Natural killer cell (primary cell): ENCODE results near the gene ENDOU. TPM values are rescaled to one million over a fixed set of nuclear protein-coding genes. Genes with fewer than 3 reads are reported as not detected.

Experiments used
- ATAC-seq, 3 donors: fragments of 150-1000 bp in 2 of 3; fragments of 200-7000 bp in 1 of 3; cut with Tn5 transposase; 1 replicate in 1 of 3; 2 replicates in 2 of 3; pipeline ENCODE4 v1.10.0; 2021; ENCODE audit warnings: mild to moderate bottlenecking in 2 of 3, moderate library complexity in 2 of 3
- DNase-seq, 2 donors: peaks; one replicate each; pipeline versions ENCODE4 v3.0.0 to v3.0.0-alpha.2; 2013 to 2021; ENCODE audit warnings: mixed read lengths in 1 of 2
- H3K27ac ChIP-seq: one replicate; pipeline ENCODE4 v1.5.1; 2013; ENCODE audit warnings: mild to moderate bottlenecking, low read length
- H3K27me3 ChIP-seq: one replicate; pipeline ENCODE4 v1.6.1; 2013; ENCODE audit warnings: low read length; ENCODE audit not compliant: control insufficient read depth, insufficient read depth
- H3K36me3 ChIP-seq: one replicate; pipeline ENCODE4 v1.6.1; 2013; ENCODE audit warnings: low read length; ENCODE audit not compliant: control insufficient read depth, insufficient read depth
- H3K4me1 ChIP-seq: one replicate; pipeline ENCODE4 v1.6.1; 2013; ENCODE audit warnings: low read length; ENCODE audit not compliant: control insufficient read depth, insufficient read depth
- H3K4me3 ChIP-seq: one replicate; pipeline ENCODE4 v1.5.1; 2013; ENCODE audit warnings: low read length
- H3K9me3 ChIP-seq: one replicate; pipeline ENCODE4 v1.6.1; 2013; ENCODE audit warnings: low read length; ENCODE audit not compliant: control insufficient read depth, insufficient read depth
- H3K27ac Mint-ChIP-seq, 2 donors: one replicate each; pipeline ENCODE4 v1.8.0; 2022; ENCODE audit warnings: mild to moderate bottlenecking in 2 of 2, mixed read lengths in 2 of 2, moderate library complexity in 1 of 2
- H3K27me3 Mint-ChIP-seq, 2 donors: one replicate each; pipeline ENCODE4 v1.8.0; 2022; ENCODE audit warnings: low read depth in 2 of 2, mixed read lengths in 2 of 2
- H3K36me3 Mint-ChIP-seq: one replicate; pipeline ENCODE4 v1.8.0; 2022; ENCODE audit warnings: mixed read lengths
- H3K4me1 Mint-ChIP-seq, 2 donors: one replicate each; pipeline ENCODE4 v1.8.0; 2022; ENCODE audit warnings: mixed read lengths in 2 of 2
- H3K4me3 Mint-ChIP-seq: one replicate; pipeline ENCODE4 v1.8.0; 2022; ENCODE audit warnings: mild to moderate bottlenecking, moderate library complexity, mixed read lengths
- H3K9me3 Mint-ChIP-seq, 2 donors: one replicate each; pipeline ENCODE4 v1.8.0; 2022; ENCODE audit warnings: mixed read lengths in 2 of 2
- WGBS: methylation state at CpG from one replicate; pipeline ENCODE4 v1.1.7; 2013; ENCODE audit warnings: missing lambda C conversion rate; ENCODE audit not compliant: insufficient coverage; 5-methylcytosine and 5-hydroxymethylcytosine counted together
- intact Hi-C: fragments of 100-400 bp; cut with micrococcal nuclease; formaldehyde crosslinking; loops from one replicate; pipeline ENCODE4 v1.14.2; 2022
- total RNA-seq, 4 donors: library from RNA; stranded (reverse); fragments of 120-200 nt in 1 of 4; gene quantifications; one replicate each; pipeline versions ENCODE4 v1.2.3 to v1.2.4, GENCODE V29; 2013 to 2022
- TF ChIP-seq, protein P1 (sequence below): fragments of 200-600 bp; IDR thresholded peaks from one replicate; pipeline ENCODE4 v1.8.0; 2022; ENCODE audit warnings: antibody characterized with exemption

The ENDOU gene
- total RNA-seq, 3 donors from 2014 or later (not counting 1 experiment from before 2014, with no cell fraction given): 0.20 to 0.41 (median 0.24) TPM

DNA sequence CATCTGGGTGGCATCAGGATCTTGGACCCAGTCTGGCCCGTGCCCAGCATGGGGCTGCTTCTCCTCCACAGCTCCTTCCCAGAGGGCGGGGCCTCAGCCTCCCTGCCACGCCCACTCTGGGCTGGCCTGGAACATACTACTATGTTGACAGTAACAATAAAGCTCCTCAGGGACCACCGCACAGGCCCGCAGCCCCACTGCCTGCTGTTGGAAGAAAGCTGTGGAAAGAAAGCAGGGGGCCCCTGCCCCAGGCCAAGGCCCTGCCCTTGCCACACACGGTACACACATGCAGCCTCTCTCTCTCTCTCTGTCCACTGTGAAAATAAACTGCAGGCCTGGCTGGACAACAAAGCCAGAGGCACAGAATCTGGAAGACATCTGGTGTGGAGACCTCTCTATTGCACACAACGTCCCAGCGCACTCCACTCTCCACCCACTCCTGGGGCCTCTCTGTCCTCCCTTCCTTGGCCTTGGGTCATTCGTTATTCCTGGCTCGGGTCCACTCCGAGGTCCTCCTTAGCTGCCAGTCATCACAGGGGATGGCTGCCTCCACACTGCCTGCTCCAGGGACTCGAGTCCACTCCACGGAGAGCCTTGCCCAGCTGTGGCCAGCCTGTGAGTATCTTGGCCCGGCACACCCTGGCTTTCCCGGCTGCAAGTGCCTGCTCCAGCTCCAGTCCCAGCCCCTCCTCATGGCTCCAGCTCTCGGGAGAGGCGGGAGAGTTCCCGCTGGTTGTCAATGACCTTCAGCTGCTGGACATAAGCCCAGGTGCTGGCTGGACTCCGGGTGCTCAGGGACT, 11.8 kb upstream of the ENDOU start:
- DNase-seq (no peak), ATAC-seq (no peak)
- H3K9me3 ChIP-seq: no peaks in the 10 kb centered on the region
- Mint-ChIP-seq H3K9me3 (no peaks in the 10 kb centered on the region), H3K27me3 (peaks cover 0 to 4% of the 10 kb centered on the region in 2 donors), H3K4me1 (peaks cover 12 to 27% of the 10 kb centered on the region in 2 donors), H3K4me3 (no peak overlapping the region), H3K27ac (no peak overlapping the region), H3K36me3 (no peaks in the 10 kb centered on the region)
- no peak overlapping the region for H3K4me3 ChIP-seq
- TF ChIP-seq, protein P1, sequence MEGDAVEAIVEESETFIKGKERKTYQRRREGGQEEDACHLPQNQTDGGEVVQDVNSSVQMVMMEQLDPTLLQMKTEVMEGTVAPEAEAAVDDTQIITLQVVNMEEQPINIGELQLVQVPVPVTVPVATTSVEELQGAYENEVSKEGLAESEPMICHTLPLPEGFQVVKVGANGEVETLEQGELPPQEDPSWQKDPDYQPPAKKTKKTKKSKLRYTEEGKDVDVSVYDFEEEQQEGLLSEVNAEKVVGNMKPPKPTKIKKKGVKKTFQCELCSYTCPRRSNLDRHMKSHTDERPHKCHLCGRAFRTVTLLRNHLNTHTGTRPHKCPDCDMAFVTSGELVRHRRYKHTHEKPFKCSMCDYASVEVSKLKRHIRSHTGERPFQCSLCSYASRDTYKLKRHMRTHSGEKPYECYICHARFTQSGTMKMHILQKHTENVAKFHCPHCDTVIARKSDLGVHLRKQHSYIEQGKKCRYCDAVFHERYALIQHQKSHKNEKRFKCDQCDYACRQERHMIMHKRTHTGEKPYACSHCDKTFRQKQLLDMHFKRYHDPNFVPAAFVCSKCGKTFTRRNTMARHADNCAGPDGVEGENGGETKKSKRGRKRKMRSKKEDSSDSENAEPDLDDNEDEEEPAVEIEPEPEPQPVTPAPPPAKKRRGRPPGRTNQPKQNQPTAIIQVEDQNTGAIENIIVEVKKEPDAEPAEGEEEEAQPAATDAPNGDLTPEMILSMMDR: no peak
- intact Hi-C loops: no loop called here
- WGBS: 92% methylated on average over 18 of the region's 19 CpGs
- no peaks in the 10 kb centered on the region for H3K36me3 ChIP-seq
- H3K4me1 ChIP-seq: peaks cover 27% of the 10 kb centered on the region
- H3K27ac ChIP-seq: no peak overlapping the region
- H3K27me3 ChIP-seq: peaks cover 2% of the 10 kb centered on the region

DNA sequence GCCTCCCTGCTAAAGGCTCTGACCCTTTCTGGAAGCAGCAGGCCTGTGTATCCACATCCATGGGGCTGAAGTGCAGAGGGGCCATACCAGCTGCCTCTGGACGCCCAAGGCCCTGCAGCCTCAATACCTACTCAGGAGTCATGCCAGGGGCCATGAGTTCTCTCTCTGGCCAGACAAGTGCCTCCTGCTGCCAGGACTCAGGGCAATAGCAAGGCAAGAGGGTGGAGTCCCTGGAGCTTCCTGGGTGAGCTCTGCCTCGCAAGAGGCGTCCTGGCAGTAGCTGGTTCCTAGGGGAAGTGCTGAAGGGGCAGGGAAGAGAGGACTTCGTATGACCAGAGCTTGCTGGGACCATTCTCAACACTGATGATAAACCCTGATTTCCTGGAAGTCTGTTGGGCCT, 10.9 kb upstream of the ENDOU start:
- H3K4me3 ChIP-seq: no peak overlapping the region
- DNase-seq (no peak), ATAC-seq (no peak)
- H3K27me3 ChIP-seq: peaks cover 2% of the 10 kb centered on the region
- H3K4me3 Mint-ChIP-seq: no peak overlapping the region
- H3K4me1 Mint-ChIP-seq: peaks cover 8 to 23% of the 10 kb centered on the region in 2 donors
- TF ChIP-seq, protein P1: no peak
- H3K36me3 Mint-ChIP-seq: no peaks in the 10 kb centered on the region
- WGBS: 86% methylated on average over 4 of the region's 4 CpGs
- peaks cover 0 to 4% of the 10 kb centered on the region in 2 donors for H3K27me3 Mint-ChIP-seq
- intact Hi-C loops: no loop called here
- H3K27ac Mint-ChIP-seq: no peak overlapping the region
- no peaks in the 10 kb centered on the region for H3K36me3 ChIP-seq
- no peaks in the 10 kb centered on the region for H3K9me3 Mint-ChIP-seq
- H3K9me3 ChIP-seq: no peaks in the 10 kb centered on the region
- no peak overlapping the region for H3K27ac ChIP-seq
- H3K4me1 ChIP-seq: peaks cover 19% of the 10 kb centered on the region

DNA sequence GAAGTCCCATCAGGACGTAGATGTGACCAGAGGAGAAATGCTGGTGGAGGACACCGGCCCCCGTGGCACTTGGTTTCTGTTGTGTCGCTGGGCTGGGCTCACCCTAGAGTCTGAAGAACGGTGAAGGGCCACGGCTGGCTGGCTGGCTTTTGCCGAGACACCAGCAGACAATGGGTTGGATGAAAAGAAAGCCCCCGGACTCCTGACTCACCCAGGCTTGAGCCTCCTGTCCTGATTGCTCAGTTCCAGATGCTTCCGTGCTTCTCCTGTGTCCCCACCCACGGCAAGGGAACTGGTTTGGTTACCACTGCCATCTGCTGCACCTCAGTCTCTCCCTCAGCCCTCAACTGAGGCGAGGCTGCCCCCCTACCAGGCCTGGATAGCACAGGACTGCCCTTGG, 10.4 kb upstream of the ENDOU start:
- H3K4me1 Mint-ChIP-seq: peaks cover 6 to 17% of the 10 kb centered on the region in 2 donors
- Histone ChIP-seq H3K27me3 (peaks cover under 1% of the 10 kb centered on the region), H3K27ac (no peak overlapping the region), H3K4me3 (no peak overlapping the region), H3K36me3 (no peaks in the 10 kb centered on the region), H3K4me1 (peaks cover 13% of the 10 kb centered on the region), H3K9me3 (no peaks in the 10 kb centered on the region)
- H3K4me3 Mint-ChIP-seq: no peak overlapping the region
- H3K27me3 Mint-ChIP-seq: peaks cover 0 to 4% of the 10 kb centered on the region in 2 donors
- H3K9me3 Mint-ChIP-seq: no peaks in the 10 kb centered on the region
- intact Hi-C loops: no loop called here
- H3K27ac Mint-ChIP-seq: no peak overlapping the region
- H3K36me3 Mint-ChIP-seq: no peaks in the 10 kb centered on the region
- WGBS: 91% methylated on average over 11 of the region's 11 CpGs
- no peak for ATAC-seq
- no peak for DNase-seq
- TF ChIP-seq, protein P1: no peak
